ENCODE results near the gene TRIM25. TPM values are rescaled to one million over a fixed set of nuclear protein-coding genes. Genes with fewer than 3 reads are reported as not detected.

TRIM25 gene
- total RNA-seq, 2 donors from 2014 or later: 32.2 to 40.6 TPM

DNA sequence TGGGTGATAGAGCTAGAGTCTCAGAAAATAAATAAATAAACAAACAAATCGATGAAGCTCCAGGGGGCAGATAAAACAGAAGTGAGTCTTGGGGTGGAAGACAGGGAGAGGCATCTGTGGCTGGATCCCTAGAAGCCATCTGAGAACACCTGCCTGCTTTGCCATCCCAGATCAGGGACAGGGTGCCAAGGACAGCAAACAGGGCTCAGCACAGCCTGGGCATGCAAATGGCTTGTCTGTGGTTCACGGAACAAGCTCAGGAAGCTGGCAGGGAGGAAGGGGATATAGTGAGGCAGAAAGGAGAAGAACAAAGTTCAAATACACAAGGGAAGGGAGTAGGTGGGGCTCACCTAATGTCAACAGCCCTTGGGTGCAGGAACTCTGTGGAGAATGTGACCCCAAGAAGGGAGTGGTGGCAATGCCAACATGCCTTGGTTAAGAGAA lies 27.5 kb downstream of the TRIM25 start:
- DNase-seq (ENCODE audit: low spot score): no peak
- Histone ChIP-seq H3K4me3 (no peak overlapping the region), H3K4me1 (ENCODE audit: control insufficient read depth in 1 of 2, low read depth in 2 of 2) (no peaks in the 10 kb centered on the region), H3K27ac (no peak overlapping the region), H3K36me3 (peaks cover 26% of the 10 kb centered on the region), H3K9me3 (no peaks in the 10 kb centered on the region), H3K27me3 (replicated peaks; ENCODE audit: insufficient read depth) (no peaks in the 10 kb centered on the region)
- TF ChIP-seq CTCF (IDR thresholded peaks at IDR 0.05): no peak
- ATAC-seq (ENCODE audit: insufficient number of reproducible peaks, low FRiP score, low read depth): no peak

GRCh38 chr17:56885312-56885657 lies 28.6 kb downstream of the TRIM25 start:
- Histone ChIP-seq H3K36me3 (peaks cover 16% of the 10 kb centered on the region), H3K4me3 (no peak overlapping the region), H3K4me1 (ENCODE audit: control insufficient read depth in 1 of 2, low read depth in 2 of 2) (no peaks in the 10 kb centered on the region), H3K27ac (no peak overlapping the region), H3K27me3 (replicated peaks; ENCODE audit: insufficient read depth) (no peaks in the 10 kb centered on the region), H3K9me3 (no peaks in the 10 kb centered on the region)
- TF ChIP-seq CTCF (IDR thresholded peaks at IDR 0.05): no peak
- DNase-seq (ENCODE audit: low spot score) (no peak), ATAC-seq (ENCODE audit: insufficient number of reproducible peaks, low FRiP score, low read depth) (no peak)

DNA sequence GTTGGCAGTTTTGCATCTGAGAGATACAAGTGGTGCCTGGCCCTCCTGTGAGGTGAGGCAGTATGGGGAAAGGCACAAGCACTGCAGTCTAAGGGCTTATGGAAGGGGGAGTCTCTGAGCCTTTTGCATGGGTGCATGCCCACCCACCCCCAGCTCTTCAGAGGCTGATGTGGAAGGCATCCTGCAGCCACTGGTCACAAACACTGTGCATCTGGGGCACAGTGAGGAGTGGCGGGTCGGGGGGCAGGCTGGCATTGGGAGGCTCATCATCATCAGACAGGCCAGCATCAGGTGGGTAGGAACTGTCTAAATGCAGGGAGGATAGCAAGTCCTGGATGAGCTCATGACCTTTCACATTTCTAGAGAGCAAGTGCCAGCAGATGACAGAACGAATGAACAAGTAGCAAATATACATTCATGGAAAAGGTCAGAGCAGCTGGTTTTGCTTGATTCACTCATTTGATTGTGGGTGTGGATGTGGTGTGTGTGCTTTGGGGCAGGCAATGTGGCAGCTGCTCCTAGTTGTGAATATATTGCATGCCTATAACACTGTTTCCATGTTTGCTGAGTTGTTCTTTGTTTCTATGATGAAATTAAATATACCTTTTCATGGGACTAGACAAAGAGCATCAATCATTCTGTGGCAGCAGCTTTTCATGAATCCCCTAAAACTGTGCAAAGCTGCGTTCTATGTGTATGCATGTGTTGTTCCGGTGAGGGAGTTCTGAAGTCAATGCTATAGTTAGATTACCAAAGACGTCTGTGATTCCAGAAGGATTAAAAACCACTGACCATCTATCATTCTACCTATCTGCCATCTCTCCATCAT lies 29.2 kb downstream of the TRIM25 start:
- TF ChIP-seq CTCF (IDR thresholded peaks at IDR 0.05): no peak
- no peaks in the 10 kb centered on the region for H3K4me1 ChIP-seq (ENCODE audit: control insufficient read depth in 1 of 2, low read depth in 2 of 2)
- H3K27ac ChIP-seq: no peak overlapping the region

GRCh38 chr17:56883616-56884015 lies 30.2 kb downstream of the TRIM25 start:
- Histone ChIP-seq H3K36me3 (peaks cover 6% of the 10 kb centered on the region), H3K4me1 (ENCODE audit: control insufficient read depth in 1 of 2, low read depth in 2 of 2) (no peaks in the 10 kb centered on the region), H3K4me3 (no peak overlapping the region), H3K27ac (no peak overlapping the region), H3K9me3 (no peaks in the 10 kb centered on the region), H3K27me3 (replicated peaks; ENCODE audit: insufficient read depth) (no peaks in the 10 kb centered on the region)
- ATAC-seq (ENCODE audit: insufficient number of reproducible peaks, low FRiP score, low read depth) (no peak), DNase-seq (ENCODE audit: low spot score) (no peak)
- no peak for TF ChIP-seq CTCF (IDR thresholded peaks at IDR 0.05)

More for the DNA sequence above, 29.2 kb downstream of the TRIM25 start:
- ATAC-seq (ENCODE audit: insufficient number of reproducible peaks, low FRiP score, low read depth) (no peak), DNase-seq (ENCODE audit: low spot score) (no peak)
- no peaks in the 10 kb centered on the region for H3K9me3 ChIP-seq
- no peak overlapping the region for H3K4me3 ChIP-seq
- H3K36me3 ChIP-seq: peaks cover 12% of the 10 kb centered on the region
- H3K27me3 ChIP-seq (replicated peaks; ENCODE audit: insufficient read depth): no peaks in the 10 kb centered on the region

GRCh38 chr17:56881685-56882295 lies 32.1 kb downstream of the TRIM25 start:
- Histone ChIP-seq H3K9me3 (no peaks in the 10 kb centered on the region), H3K27me3 (replicated peaks; ENCODE audit: insufficient read depth) (no peaks in the 10 kb centered on the region), H3K4me3 (no peak overlapping the region), H3K27ac (no peak overlapping the region), H3K4me1 (ENCODE audit: control insufficient read depth in 1 of 2, low read depth in 2 of 2) (no peaks in the 10 kb centered on the region), H3K36me3 (no peaks in the 10 kb centered on the region)
- ATAC-seq (ENCODE audit: insufficient number of reproducible peaks, low FRiP score, low read depth): no peak
- TF ChIP-seq CTCF (IDR thresholded peaks at IDR 0.05): no peak
- no peak for DNase-seq (ENCODE audit: low spot score)

Data from thoracic aorta (tissue), 2 donors.